Large intestine (tissue), 12 donors: Measurements from ENCODE around the gene MUTYH. TPM values are rescaled to one million over a fixed set of nuclear protein-coding genes. Genes with fewer than 3 reads are reported as not detected.
"Not testable (repeated sequence)": the region's sequence is repeated elsewhere in the genome, so short reads cannot be mapped to it uniquely, and the experiment has no call there.

ENCODE experiments used
- DNase-seq, 2 donors: peaks; one replicate each; pipeline versions ENCODE4 v3.0.0 to v3.0.0-alpha.2; 2013
- H3K27ac ChIP-seq: one replicate; pipeline ENCODE4 v1.5.1; 2013; ENCODE audit warnings: low read length
- H3K27me3 ChIP-seq: 2 replicates; pipeline ENCODE4 v1.6.1; 2013; ENCODE audit warnings: low read length; ENCODE audit not compliant: control insufficient read depth, insufficient read depth
- H3K36me3 ChIP-seq: 2 replicates; pipeline ENCODE4 v1.6.1; 2013; ENCODE audit warnings: low read length; ENCODE audit not compliant: control insufficient read depth, insufficient read depth
- H3K4me1 ChIP-seq: one replicate; pipeline ENCODE4 v1.6.1; 2013; ENCODE audit warnings: low read length; ENCODE audit not compliant: control insufficient read depth, insufficient read depth
- H3K4me3 ChIP-seq: one replicate; pipeline ENCODE4 v1.5.1; 2013; ENCODE audit warnings: low read length
- H3K9me3 ChIP-seq: one replicate; pipeline ENCODE4 v1.6.1; 2013; ENCODE audit warnings: mild to moderate bottlenecking, low read depth, low read length, moderate library complexity; ENCODE audit not compliant: control insufficient read depth
- WGBS: methylation state at CpG from one replicate; pipeline ENCODE4 v1.1.5; 2013; ENCODE audit warnings: low lambda C conversion rate; ENCODE audit not compliant: insufficient coverage; 5-methylcytosine and 5-hydroxymethylcytosine counted together
- long read RNA-seq, 11 donors: transcript quantifications; one replicate each; lab custom pipeline, GENCODE V29; 2026
- polyA plus RNA-seq: library from polyadenylated mRNA; unstranded; fragments of 120-200 nt; gene quantifications from one replicate; pipeline ENCODE4 v1.2.1, GENCODE V29; 2013

MUTYH gene
- polyA plus RNA-seq = 34.1 TPM
- long read RNA-seq, donor 1, partial matches to known transcripts = 0 of 1 reads
- long read RNA-seq, donor 1, other reads (novel, unspliced or antisense) = 0 of 1 reads
- long read RNA-seq, donor 2, partial matches to known transcripts = 35 of 37 reads
- long read RNA-seq, donor 2, other reads (novel, unspliced or antisense) = 0 of 37 reads
- long read RNA-seq, donor 3 = 0 reads
- long read RNA-seq, donor 4 = 0 reads
- long read RNA-seq, donor 5, partial matches to known transcripts = 10 of 12 reads
- long read RNA-seq, donor 5, other reads (novel, unspliced or antisense) = 0 of 12 reads
- long read RNA-seq, donor 6, partial matches to known transcripts = 0 of 2 reads
- long read RNA-seq, donor 6, other reads (novel, unspliced or antisense) = 0 of 2 reads
- long read RNA-seq, donor 7, partial matches to known transcripts = 14 of 15 reads
- long read RNA-seq, donor 7, other reads (novel, unspliced or antisense) = 0 of 15 reads
- long read RNA-seq, donor 8, partial matches to known transcripts = 0 of 3 reads
- long read RNA-seq, donor 8, other reads (novel, unspliced or antisense) = 0 of 3 reads
- long read RNA-seq, donor 9, partial matches to known transcripts = 0 of 1 reads
- long read RNA-seq, donor 9, other reads (novel, unspliced or antisense) = 0 of 1 reads
- long read RNA-seq, donor 10, partial matches to known transcripts = 0 of 5 reads
- long read RNA-seq, donor 10, other reads (novel, unspliced or antisense) = 0 of 5 reads
- long read RNA-seq, donor 11, partial matches to known transcripts = 0 of 3 reads
- long read RNA-seq, donor 11, other reads (novel, unspliced or antisense) = 0 of 3 reads

DNA sequence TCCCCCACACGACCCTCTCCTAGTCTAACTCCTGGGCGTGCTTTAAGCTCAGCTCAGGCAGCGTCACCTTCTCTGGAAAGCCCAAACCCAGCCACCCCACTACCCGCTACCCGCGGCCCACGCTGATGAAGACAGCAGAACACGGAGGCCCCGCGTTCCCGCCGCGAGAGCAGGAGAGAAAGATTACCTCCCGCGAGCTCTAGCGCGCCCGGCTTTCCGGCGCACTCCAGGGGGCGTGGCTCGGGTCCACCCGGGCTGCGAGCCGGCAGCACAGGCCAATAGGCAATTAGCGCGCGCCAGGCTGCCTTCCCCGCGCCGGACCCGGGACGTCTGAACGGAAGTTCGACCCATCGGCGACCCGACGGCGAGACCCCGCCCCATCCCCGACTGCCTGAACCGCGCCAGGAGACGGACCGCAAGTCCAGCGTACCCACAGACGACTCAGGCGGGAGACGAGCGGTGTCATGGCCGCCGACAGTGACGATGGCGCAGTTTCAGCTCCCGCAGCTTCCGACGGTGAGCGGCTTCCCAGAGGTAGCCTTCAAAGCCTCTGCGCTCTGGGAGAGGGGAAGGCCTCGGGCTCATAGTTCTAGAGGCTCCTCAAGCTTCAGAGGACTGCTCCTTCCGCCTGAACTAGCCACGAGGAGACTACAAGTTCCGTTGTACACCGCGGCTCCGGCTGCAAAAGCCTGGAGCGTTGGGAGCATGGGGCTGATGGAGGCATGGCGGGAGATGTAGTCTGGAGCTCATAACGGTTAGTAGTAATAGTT, at the start of gene MUTYH, which contains the start of gene TOE1:
Gene MUTYH, minus strand, starts transcription at position 652 of the 770 bp plus-strand sequence. CDS start 5,935 bp downstream, outside the sequence.
Gene TOE1, plus strand, starts transcription at position 382 of the 770 bp plus-strand sequence. Its CDS starts 83 bp downstream, at position 465.
- Histone ChIP-seq H3K27me3 (no peaks in the 10 kb centered on the region), H3K27ac (peak within 1 kb of the TSS; percentile 95), H3K4me1 (peaks cover 46% of the 10 kb centered on the region), H3K9me3 (no peaks in the 10 kb centered on the region), H3K4me3 (peak within 1 kb of the TSS; percentile 94), H3K36me3 (peaks cover 40% of the 10 kb centered on the region)
- WGBS = no CpG with 5 or more reads among the region's 70 CpGs
- peak; percentile 90 to 96 for DNase-seq

DNA sequence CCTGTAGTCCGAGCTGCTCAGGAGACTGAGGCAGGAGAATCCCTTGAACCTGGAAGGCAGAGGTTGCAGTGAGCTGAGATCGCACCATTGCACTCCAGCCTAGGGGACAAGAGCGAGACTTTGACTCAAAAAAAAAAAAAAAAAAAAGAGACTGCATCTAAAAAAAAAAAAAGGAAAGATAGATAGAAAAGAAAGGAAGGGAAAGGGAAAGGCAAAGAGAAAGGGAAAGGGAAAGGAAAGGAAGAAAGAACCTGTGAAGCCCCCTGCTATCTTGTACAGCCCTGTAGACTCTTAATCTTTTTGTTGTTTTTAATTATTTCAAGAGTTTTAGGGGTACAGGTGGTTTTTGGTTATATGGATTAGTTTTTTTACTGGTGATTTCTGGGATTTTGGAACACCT, 46.0 kb upstream of the MUTYH start:
- DNase-seq = no peak
- Histone ChIP-seq H3K9me3 (no peaks in the 10 kb centered on the region), H3K36me3 (no peaks in the 10 kb centered on the region), H3K27me3 (no peaks in the 10 kb centered on the region), H3K4me1 (no peaks in the 10 kb centered on the region), H3K4me3 (no peak overlapping the region), H3K27ac (no peak overlapping the region)
- 100% methylated on average over 2 of the region's 3 CpGs for WGBS

DNA sequence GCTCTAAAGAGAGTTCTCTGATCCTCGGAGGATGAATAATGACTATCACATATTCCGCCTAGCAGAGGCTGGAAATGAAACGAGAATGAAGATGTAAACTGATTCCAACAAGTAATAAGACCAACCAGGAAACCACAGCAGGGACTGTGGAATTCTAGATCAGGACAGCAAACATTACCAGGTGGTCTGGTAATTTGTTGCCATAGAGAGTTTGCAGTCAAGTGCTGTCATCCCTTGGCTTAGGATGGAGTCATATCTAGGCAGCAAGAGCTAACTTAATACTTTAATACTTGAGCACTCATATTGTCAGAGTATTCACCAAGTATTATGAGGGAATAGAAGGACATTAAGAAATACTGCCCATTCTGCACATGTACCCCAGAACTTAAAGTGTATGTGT, 45.1 kb upstream of the MUTYH start:
- no CpG with 5 or more reads among the region's 3 CpGs for WGBS
- no peak overlapping the region for H3K4me3 ChIP-seq
- no peak overlapping the region for H3K27ac ChIP-seq
- peak in 1 of 2 donors; percentile 22 for DNase-seq
- no peaks in the 10 kb centered on the region for H3K27me3 ChIP-seq
- no peaks in the 10 kb centered on the region for H3K4me1 ChIP-seq
- no peaks in the 10 kb centered on the region for H3K36me3 ChIP-seq
- no peaks in the 10 kb centered on the region for H3K9me3 ChIP-seq

DNA sequence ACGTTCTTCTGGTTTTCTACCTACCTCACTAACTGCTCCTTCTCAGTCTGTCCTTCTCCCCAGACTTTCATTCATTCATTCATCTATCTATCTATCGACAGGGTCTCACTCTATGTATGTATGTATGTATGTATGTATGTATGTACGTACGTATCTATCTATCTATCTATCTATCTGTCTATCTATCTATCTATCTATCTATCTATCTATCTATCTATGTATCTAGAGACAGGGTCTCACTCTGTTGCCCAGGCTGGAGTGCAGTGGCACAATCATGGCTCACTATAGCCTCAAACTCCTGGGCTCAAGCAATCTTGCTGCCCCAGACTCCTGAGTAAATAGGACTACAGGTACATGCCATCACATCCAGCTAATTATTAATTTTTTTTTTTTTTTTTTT, 44.0 kb upstream of the MUTYH start:
- H3K9me3 ChIP-seq, H3K4me3 ChIP-seq, H3K27me3 ChIP-seq, H3K27ac ChIP-seq, H3K4me1 ChIP-seq, DNase-seq, H3K36me3 ChIP-seq: not testable (repeated sequence)
- 100% methylated on average over 1 of the region's 4 CpGs for WGBS

DNA sequence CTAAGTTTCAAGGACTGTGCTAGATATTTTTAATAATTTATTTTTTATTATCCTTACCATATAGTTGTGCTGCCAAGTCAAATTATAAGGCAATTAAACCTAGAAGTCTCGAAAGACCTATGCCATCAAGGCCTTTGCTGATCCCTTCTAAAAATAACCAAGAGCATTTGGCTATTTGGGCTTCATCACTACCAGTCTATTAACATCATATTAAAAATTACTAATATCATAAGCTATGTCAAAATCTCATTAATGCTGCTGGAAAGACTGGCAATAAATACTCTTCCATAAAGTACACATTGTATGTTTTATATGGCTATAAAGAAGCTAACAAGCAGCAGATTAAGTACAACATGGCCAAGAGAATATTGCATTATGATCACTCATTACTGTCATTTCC, 43.0 kb upstream of the MUTYH start:
- Histone ChIP-seq H3K4me1 (no peaks in the 10 kb centered on the region), H3K9me3 (no peaks in the 10 kb centered on the region), H3K27ac (no peak overlapping the region), H3K4me3 (no peak overlapping the region), H3K27me3 (no peaks in the 10 kb centered on the region), H3K36me3 (no peaks in the 10 kb centered on the region)
- WGBS = 100% methylated on average over 1 of the region's 1 CpG
- no peak for DNase-seq

DNA sequence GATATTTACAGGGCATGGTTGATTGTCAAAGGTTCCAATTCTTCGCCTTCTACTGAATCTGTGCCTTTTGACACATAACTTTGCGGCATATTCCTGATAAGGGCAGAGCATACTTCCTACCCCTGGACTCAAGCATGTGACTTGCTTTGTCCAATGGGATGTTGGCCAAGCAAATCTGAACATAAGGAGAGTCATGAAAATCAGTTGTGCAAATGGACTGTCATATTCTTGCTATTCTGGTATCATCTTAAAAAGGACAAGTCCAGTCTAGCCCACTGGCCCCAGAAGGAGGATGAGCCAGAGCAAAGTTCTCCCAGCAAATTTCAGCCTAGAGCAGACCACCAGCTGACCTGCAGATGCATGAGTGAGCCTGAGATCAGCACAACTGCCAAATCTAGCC, 41.0 kb upstream of the MUTYH start:
- Histone ChIP-seq H3K4me1 (no peaks in the 10 kb centered on the region), H3K4me3 (no peak overlapping the region), H3K27me3 (no peaks in the 10 kb centered on the region), H3K36me3 (no peaks in the 10 kb centered on the region), H3K9me3 (no peaks in the 10 kb centered on the region), H3K27ac (no peak overlapping the region)
- no CpG with 5 or more reads among the region's 2 CpGs for WGBS
- DNase-seq = no peak

DNA sequence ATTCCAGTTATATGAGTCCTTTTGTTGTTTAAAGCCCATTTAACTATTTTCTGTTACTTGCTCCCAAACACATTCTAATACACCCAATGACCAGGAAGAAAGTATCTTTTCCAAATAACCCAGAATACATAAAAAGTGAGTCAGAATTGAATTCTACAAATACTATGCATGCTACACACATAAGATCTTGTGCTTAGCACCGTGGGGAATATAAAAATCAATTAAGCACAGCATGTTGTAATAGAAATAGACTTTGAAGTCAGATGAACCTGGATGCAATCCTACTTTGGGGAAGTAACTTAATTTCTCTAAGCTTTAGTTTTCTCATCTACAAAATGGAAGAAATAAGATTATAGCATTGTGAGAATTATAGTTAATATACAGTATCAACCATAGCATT, 40.5 kb upstream of the MUTYH start:
- H3K36me3 ChIP-seq = no peaks in the 10 kb centered on the region
- no peaks in the 10 kb centered on the region for H3K9me3 ChIP-seq
- H3K27ac ChIP-seq = no peak overlapping the region
- no peaks in the 10 kb centered on the region for H3K4me1 ChIP-seq
- H3K4me3 ChIP-seq = no peak overlapping the region
- WGBS = 100% methylated on average over 1 of the region's 1 CpG
- no peak for DNase-seq
- H3K27me3 ChIP-seq = no peaks in the 10 kb centered on the region

DNA sequence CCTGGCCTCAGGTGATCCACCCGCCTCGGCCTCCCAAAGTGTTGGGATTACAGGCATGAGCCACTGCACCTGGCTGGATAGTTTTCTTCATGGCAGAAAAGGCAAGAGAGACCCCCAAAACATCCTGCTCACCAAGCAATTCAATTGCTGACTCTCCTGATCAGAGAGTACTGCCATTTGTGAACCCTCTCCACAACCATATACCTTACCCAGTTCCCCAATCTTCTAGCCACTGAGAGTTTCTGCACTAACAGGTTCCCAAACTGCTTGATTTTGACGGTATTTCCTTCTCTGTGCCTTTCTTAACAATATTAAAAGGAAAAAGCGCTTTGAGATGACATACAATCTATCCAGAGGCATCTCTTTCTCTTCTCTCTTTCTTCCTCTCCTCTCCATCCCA, 39.9 kb upstream of the MUTYH start:
- WGBS = 100% methylated on average over 1 of the region's 4 CpGs
- H3K4me3 ChIP-seq = no peak overlapping the region
- no peaks in the 10 kb centered on the region for H3K9me3 ChIP-seq
- no peaks in the 10 kb centered on the region for H3K36me3 ChIP-seq
- H3K27ac ChIP-seq = no peak overlapping the region
- no peak for DNase-seq
- H3K4me1 ChIP-seq = no peaks in the 10 kb centered on the region
- H3K27me3 ChIP-seq = no peaks in the 10 kb centered on the region

DNA sequence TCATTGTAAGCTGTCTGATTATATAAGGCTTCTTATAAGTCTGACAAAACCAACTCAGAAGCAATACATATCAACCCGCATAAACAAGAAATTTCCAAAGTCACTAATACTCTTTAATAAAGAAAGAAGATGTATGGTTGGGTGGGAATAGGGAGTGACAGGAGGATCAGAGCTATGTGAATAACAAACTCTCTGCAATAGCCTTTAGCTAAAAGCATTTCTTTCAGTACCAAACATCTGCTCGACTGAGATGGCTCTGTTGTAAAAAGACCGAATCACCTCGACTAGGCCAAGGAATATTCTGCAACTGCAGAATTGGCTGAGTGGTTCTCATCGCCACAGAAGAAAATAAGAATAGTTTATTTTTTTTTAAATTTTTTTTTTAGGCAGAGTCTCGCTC, 39.3 kb upstream of the MUTYH start:
- 100% methylated on average over 1 of the region's 6 CpGs for WGBS
- Histone ChIP-seq H3K36me3 (no peaks in the 10 kb centered on the region), H3K4me3 (no peak overlapping the region), H3K27me3 (no peaks in the 10 kb centered on the region), H3K9me3 (no peaks in the 10 kb centered on the region), H3K4me1 (no peaks in the 10 kb centered on the region), H3K27ac (no peak overlapping the region)
- DNase-seq = no peak

DNA sequence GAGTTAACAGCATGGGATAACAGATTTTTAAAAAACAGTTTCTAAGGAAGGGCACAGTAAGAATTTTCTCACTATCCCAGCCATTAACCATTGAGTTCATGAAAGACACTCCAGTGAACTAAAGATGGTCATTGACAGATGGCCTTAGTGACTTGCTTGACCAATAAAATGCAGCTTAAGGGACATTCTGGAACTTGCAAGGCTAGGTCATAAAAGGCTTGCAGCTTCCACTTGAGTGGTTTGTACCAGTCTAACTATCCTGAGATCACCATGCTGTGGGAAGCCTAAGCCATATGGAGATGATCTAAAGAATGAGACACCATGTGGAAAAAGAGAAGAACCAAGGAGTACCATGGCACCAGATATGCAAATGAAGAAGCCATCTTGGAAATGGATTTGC, 37.9 kb upstream of the MUTYH start:
- no peak for DNase-seq
- Histone ChIP-seq H3K4me1 (no peaks in the 10 kb centered on the region), H3K4me3 (no peak overlapping the region), H3K27me3 (no peaks in the 10 kb centered on the region), H3K9me3 (no peaks in the 10 kb centered on the region), H3K36me3 (no peaks in the 10 kb centered on the region), H3K27ac (no peak overlapping the region)
